CD14-positive monocyte (primary cell): ENCODE data around the gene BANF1. TPM values are rescaled to one million over a fixed set of nuclear protein-coding genes. Genes with fewer than 3 reads are reported as not detected.
A peak's percentile ranks its signal among the peaks of the same experiment; 100 is the strongest.

Experiments
- DNase-seq, 3 donors: peaks; one replicate each; pipeline ENCODE4 v3.0.0-alpha.2; 2011 to 2022
- H2AFZ ChIP-seq: 2 replicates; pipeline ENCODE4 v1.6.0; 2012; ENCODE audit warnings: mild to moderate bottlenecking, low read depth, low read length, inconsistent platforms; ENCODE audit not compliant: insufficient read depth, poor library complexity, severe bottlenecking
- H3K27ac ChIP-seq, 2 donors: 1 replicate in 1 of 2; 2 replicates in 1 of 2; pipeline ENCODE4 v1.5.1; 2012 to 2013; ENCODE audit warnings: low read length in 2 of 2, control low read depth in 1 of 2, inconsistent platforms in 1 of 2, low read depth in 1 of 2, mild to moderate bottlenecking in 1 of 2
- H3K27me3 ChIP-seq, 2 donors: one replicate each; pipeline versions ENCODE4 v1.6.0 to v1.6.1; 2011 to 2013; ENCODE audit warnings: low read length in 2 of 2; ENCODE audit not compliant: control insufficient read depth in 2 of 2, insufficient read depth in 2 of 2
- H3K36me3 ChIP-seq, 2 donors: replicated peaks in 1 of 2; 1 replicate in 1 of 2; 2 replicates in 1 of 2; pipeline versions ENCODE4 v1.5.1 to v1.6.1; 2012 to 2013; ENCODE audit warnings: low read length in 2 of 2, control low read depth in 1 of 2, inconsistent platforms in 1 of 2, mild to moderate bottlenecking in 1 of 2; ENCODE audit not compliant: insufficient read depth in 2 of 2, control insufficient read depth in 1 of 2
- H3K4me1 ChIP-seq, 2 donors: 1 replicate in 1 of 2; 2 replicates in 1 of 2; pipeline versions ENCODE4 v1.5.1 to v1.6.1; 2012 to 2013; ENCODE audit warnings: low read length in 2 of 2, control low read depth in 1 of 2, inconsistent platforms in 1 of 2, mild to moderate bottlenecking in 1 of 2, moderate library complexity in 1 of 2; ENCODE audit not compliant: insufficient read depth in 2 of 2, control insufficient read depth in 1 of 2
- H3K4me2 ChIP-seq: replicated peaks from 2 replicates; pipeline ENCODE3; 2012; ENCODE audit warnings: low read length, moderate library complexity, mild to moderate bottlenecking; ENCODE audit not compliant: poor library complexity, severe bottlenecking; ENCODE audit errors: extremely low read depth
- H3K4me3 ChIP-seq, 3 experiments: fragments of 200-600 bp in 1 of 3; sonication (generic) in 1 of 3; replicated peaks in 1 of 3; 1 replicate in 2 of 3; 2 replicates in 1 of 3; pipeline ENCODE4 v1.5.1; 2011 to 2013; ENCODE audit warnings: low read length in 3 of 3, mild to moderate bottlenecking in 3 of 3, control low read depth in 2 of 3, low read depth in 2 of 3, inconsistent platforms in 1 of 3, moderate library complexity in 1 of 3
- H3K79me2 ChIP-seq: 2 replicates; pipeline ENCODE4 v1.6.0; 2012; ENCODE audit warnings: mild to moderate bottlenecking, control low read depth, inconsistent platforms, low read length, moderate library complexity; ENCODE audit not compliant: insufficient read depth
- H3K9ac ChIP-seq: 2 replicates; pipeline ENCODE4 v1.6.0; 2017; ENCODE audit warnings: low read length, mild to moderate bottlenecking; ENCODE audit not compliant: insufficient read depth, poor library complexity, severe bottlenecking
- H3K9me3 ChIP-seq, 2 donors: replicated peaks in 1 of 2; 1 replicate in 1 of 2; 2 replicates in 1 of 2; pipeline versions ENCODE4 v1.5.1 to v1.6.1; 2012 to 2013; ENCODE audit warnings: low read length in 2 of 2, control low read depth in 1 of 2; ENCODE audit not compliant: control insufficient read depth in 1 of 2, insufficient read depth in 1 of 2
- H4K20me1 ChIP-seq: 2 replicates; pipeline ENCODE4 v1.6.0; 2012; ENCODE audit warnings: mild to moderate bottlenecking, low read length, control low read depth, moderate library complexity; ENCODE audit not compliant: insufficient read depth
- H3K27ac Mint-ChIP-seq, 7 donors: one replicate each; pipeline ENCODE4 v1.8.0; 2020; ENCODE audit warnings: mild to moderate bottlenecking in 7 of 7, mixed read lengths in 7 of 7, moderate library complexity in 6 of 7, inconsistent platforms in 2 of 7
- H3K27me3 Mint-ChIP-seq, 3 donors: one replicate each; pipeline ENCODE4 v1.8.0; 2021 to 2022; ENCODE audit warnings: low read depth in 3 of 3, mild to moderate bottlenecking in 3 of 3, mixed read lengths in 3 of 3, moderate library complexity in 3 of 3, inconsistent platforms in 1 of 3
- H3K36me3 Mint-ChIP-seq, 2 donors: one replicate each; pipeline ENCODE4 v1.8.0; 2020; ENCODE audit warnings: mixed read lengths in 2 of 2, inconsistent platforms in 1 of 2, mild to moderate bottlenecking in 1 of 2
- H3K4me1 Mint-ChIP-seq: one replicate; pipeline ENCODE4 v1.8.0; 2020; ENCODE audit warnings: mild to moderate bottlenecking, mixed read lengths
- H3K4me3 Mint-ChIP-seq, 2 donors: one replicate each; pipeline ENCODE4 v1.8.0; 2020; ENCODE audit warnings: mild to moderate bottlenecking in 2 of 2, mixed read lengths in 2 of 2, moderate library complexity in 1 of 2
- H3K9me3 Mint-ChIP-seq, 7 donors: one replicate each; pipeline ENCODE4 v1.8.0; 2020 to 2022; ENCODE audit warnings: mixed read lengths in 7 of 7, mild to moderate bottlenecking in 6 of 7, moderate library complexity in 6 of 7, inconsistent platforms in 2 of 7
- CTCF ChIP-seq: fragments of 200-600 bp; IDR thresholded peaks from one replicate; pipeline ENCODE4 v1.8.0; 2022; ENCODE audit warnings: antibody characterized with exemption, mild to moderate bottlenecking
- WGBS: methylation state at CpG from one replicate; pipeline ENCODE4 v1.1.5; 2013; ENCODE audit warnings: missing lambda C conversion rate; ENCODE audit not compliant: insufficient coverage; 5-methylcytosine and 5-hydroxymethylcytosine counted together
- intact Hi-C, 2 donors: fragments of 100-400 bp; cut with micrococcal nuclease; formaldehyde crosslinking; loops; one replicate each; pipeline versions ENCODE4 v1.15.0 to v1.15.1; 2023
- polyA plus RNA-seq, 3 donors: library from polyadenylated mRNA; depleted of rRNA in 1 of 3; unstranded in 2 of 3; stranded (reverse) in 1 of 3; fragments of 300-500 nt in 2 of 3; fragments of >200 nt in 1 of 3; fragmentation: Illumina TruSeq in 2 of 3; gene quantifications; 1 replicate in 2 of 3; 2 replicates in 1 of 3; pipeline ENCODE4 v1.2.3, GENCODE V29; 2012 to 2021

The BANF1 gene
- polyA plus RNA-seq, 3 donors: 79.9 to 175 (median 142) TPM

GRCh38 chr11:65973439-65974110 is 28.7 kb upstream of the BANF1 start:
- Histone ChIP-seq H3K27me3 (no peaks in the 10 kb centered on the region), H4K20me1 (peaks cover 21% of the 10 kb centered on the region), H3K4me1 (peaks cover 7 to 11% of the 10 kb centered on the region in 2 donors), H3K36me3 (peaks cover 62 to 77% of the 10 kb centered on the region in 2 donors), H3K4me3 (no peak overlapping the region), H3K9ac (no peak overlapping the region), H3K9me3 (no peaks in the 10 kb centered on the region), H3K27ac (no peak overlapping the region), H3K4me2 (no peak overlapping the region), H2AFZ (no peak overlapping the region), H3K79me2 (no peaks in the 10 kb centered on the region)
- H3K4me1 Mint-ChIP-seq: peaks cover 6% of the 10 kb centered on the region
- intact Hi-C loops: no loop called here
- H3K36me3 Mint-ChIP-seq: peaks cover 63 to 82% of the 10 kb centered on the region in 2 donors
- H3K27me3 Mint-ChIP-seq: no peaks in the 10 kb centered on the region
- no peak for TF ChIP-seq CTCF
- H3K4me3 Mint-ChIP-seq: no peak overlapping the region
- WGBS: 94% methylated on average over 8 of the region's 13 CpGs
- no peaks in the 10 kb centered on the region for H3K9me3 Mint-ChIP-seq
- H3K27ac Mint-ChIP-seq: peak overlapping the region in 2 of 7 donors; percentile 23 to 58
- DNase-seq: peak in 1 of 3 donors; percentile 8

DNA sequence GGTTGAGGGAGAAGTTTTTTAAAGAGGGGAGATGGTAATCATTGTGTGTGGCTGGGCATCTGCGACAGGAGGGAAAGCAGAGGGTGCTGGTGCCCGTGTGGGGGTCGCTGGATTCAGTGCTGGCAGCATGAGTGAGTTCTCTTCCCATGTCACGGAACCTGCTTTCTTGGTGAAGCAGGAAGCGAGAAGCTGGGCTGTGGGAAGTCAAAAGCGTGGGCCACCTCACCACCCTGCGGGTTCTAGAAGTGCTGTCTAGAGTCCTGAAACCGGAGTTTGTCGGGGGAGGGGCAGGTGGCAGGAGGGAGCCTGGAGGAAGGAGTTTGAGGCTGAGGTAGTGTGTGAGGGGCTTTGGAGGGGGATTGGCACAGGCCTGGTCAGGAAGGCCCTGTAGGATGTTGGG is 26.5 kb upstream of the BANF1 start:
- no peaks in the 10 kb centered on the region for H3K27me3 Mint-ChIP-seq
- no peaks in the 10 kb centered on the region for H3K4me1 Mint-ChIP-seq
- H3K36me3 ChIP-seq: peaks cover 53 to 75% of the 10 kb centered on the region in 2 donors
- no peak overlapping the region for H3K27ac ChIP-seq
- H4K20me1 ChIP-seq: peaks cover 15% of the 10 kb centered on the region
- no peak overlapping the region for H3K4me3 ChIP-seq
- H3K9ac ChIP-seq: no peak overlapping the region
- H3K4me2 ChIP-seq: no peak overlapping the region
- no peaks in the 10 kb centered on the region for H3K27me3 ChIP-seq
- H3K27ac Mint-ChIP-seq: peak overlapping the region in 3 of 7 donors; percentile 9 to 58 (median 26)
- peaks cover 58 to 82% of the 10 kb centered on the region in 2 donors for H3K36me3 Mint-ChIP-seq
- no peak for TF ChIP-seq CTCF
- H3K4me3 Mint-ChIP-seq: no peak overlapping the region
- H3K4me1 ChIP-seq: no peaks in the 10 kb centered on the region
- intact Hi-C loops: no loop called here
- no peaks in the 10 kb centered on the region for H3K79me2 ChIP-seq
- 95% methylated on average over 7 of the region's 9 CpGs for WGBS
- H2AFZ ChIP-seq: no peak overlapping the region
- no peaks in the 10 kb centered on the region for H3K9me3 ChIP-seq
- no peaks in the 10 kb centered on the region for H3K9me3 Mint-ChIP-seq
- no peak for DNase-seq
